ENCODE measurements around the gene DNMBP. TPM values are rescaled to one million over a fixed set of nuclear protein-coding genes. Genes with fewer than 3 reads are reported as not detected.

Gene DNMBP
- total RNA-seq, 1 experiment from 2014 or later, result 19.7 TPM

GRCh38 chr10:99944860-99945259 is 64.9 kb downstream of the DNMBP start:
- peaks cover 19% of the 10 kb centered on the region for H3K9me3 Mint-ChIP-seq
- ChIA-PET POLR2A (interaction anchor here (0.6 to 1.2 kb wide), 2 partner anchors 31 to 75 kb away, joined by 3 read pairs; no protein-coding TSS in a partner anchor), CTCF (no interaction called here)
- H3K27me3 Mint-ChIP-seq (ENCODE audit: low read depth), result no peaks in the 10 kb centered on the region; the same call in 1 of the 2 replicates
- peaks cover 7% of the 10 kb centered on the region; the same call in 1 of the 2 replicates for H3K4me1 Mint-ChIP-seq
- TF ChIP-seq, protein P1, sequence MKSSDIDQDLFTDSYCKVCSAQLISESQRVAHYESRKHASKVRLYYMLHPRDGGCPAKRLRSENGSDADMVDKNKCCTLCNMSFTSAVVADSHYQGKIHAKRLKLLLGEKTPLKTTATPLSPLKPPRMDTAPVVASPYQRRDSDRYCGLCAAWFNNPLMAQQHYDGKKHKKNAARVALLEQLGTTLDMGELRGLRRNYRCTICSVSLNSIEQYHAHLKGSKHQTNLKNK (CRISPR knock-in tag; IDR thresholded peaks at IDR 0.05), result no peak
- TF ChIP-seq TP53 (CRISPR knock-in tag; IDR thresholded peaks at IDR 0.05), result no peak
- no peak for TF ChIP-seq NFE2L1 (CRISPR knock-in tag; IDR thresholded peaks at IDR 0.05)
- no peak for TF ChIP-seq OVOL2 (CRISPR knock-in tag; IDR thresholded peaks at IDR 0.05; ENCODE audit: borderline replicate concordance)
- no peak for TF ChIP-seq ZBTB21 (CRISPR knock-in tag; IDR thresholded peaks at IDR 0.05; ENCODE audit: borderline replicate concordance)
- TF ChIP-seq, protein P2, sequence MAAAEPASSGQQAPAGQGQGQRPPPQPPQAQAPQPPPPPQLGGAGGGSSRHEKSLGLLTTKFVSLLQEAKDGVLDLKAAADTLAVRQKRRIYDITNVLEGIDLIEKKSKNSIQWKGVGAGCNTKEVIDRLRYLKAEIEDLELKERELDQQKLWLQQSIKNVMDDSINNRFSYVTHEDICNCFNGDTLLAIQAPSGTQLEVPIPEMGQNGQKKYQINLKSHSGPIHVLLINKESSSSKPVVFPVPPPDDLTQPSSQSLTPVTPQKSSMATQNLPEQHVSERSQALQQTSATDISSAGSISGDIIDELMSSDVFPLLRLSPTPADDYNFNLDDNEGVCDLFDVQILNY (CRISPR knock-in tag; IDR thresholded peaks at IDR 0.05), result no peak
- TF ChIP-seq MXD4 (CRISPR knock-in tag; IDR thresholded peaks at IDR 0.05; ENCODE audit: borderline replicate concordance), result no peak
- TF ChIP-seq NR3C1 (CRISPR knock-in tag; conservative IDR thresholded peaks at IDR 0.05; ENCODE audit: low read depth), result no peak
- TF ChIP-seq ZBTB43 (CRISPR knock-in tag; IDR thresholded peaks at IDR 0.05), result no peak
- no peak for TF ChIP-seq RELA (CRISPR knock-in tag; IDR thresholded peaks at IDR 0.05; ENCODE audit: borderline replicate concordance)
- no peak for TF ChIP-seq SMAD4 (CRISPR knock-in tag; IDR thresholded peaks at IDR 0.05)
- no peak for TF ChIP-seq TEAD4 (CRISPR knock-in tag; IDR thresholded peaks at IDR 0.05)
- TF ChIP-seq JUN (CRISPR knock-in tag; IDR thresholded peaks at IDR 0.05), result no peak
- no peak for TF ChIP-seq FOXP1 (CRISPR knock-in tag; IDR thresholded peaks at IDR 0.05; ENCODE audit: borderline replicate concordance)
- TF ChIP-seq ZNF138 (CRISPR knock-in tag; conservative IDR thresholded peaks at IDR 0.05), result no peak
- TF ChIP-seq ZNF232 (CRISPR knock-in tag; IDR thresholded peaks at IDR 0.05), result no peak
- DNase-seq (ENCODE audit: low spot score), result no peak
- no peak for ATAC-seq
- H3K27ac Mint-ChIP-seq, result no peak overlapping the region
- peaks cover 18% of the 10 kb centered on the region for H3K36me3 Mint-ChIP-seq
- H3K4me3 Mint-ChIP-seq, result no peak overlapping the region

- ChIA-PET CTCF (no interaction called here), POLR2A (interaction anchor here (1.2 kb wide), 1 partner anchor 30 kb away, joined by 3 read pairs; no protein-coding TSS in a partner anchor)
- no peak overlapping the region for H3K27ac Mint-ChIP-seq
- no peak overlapping the region for H3K4me3 Mint-ChIP-seq
- H3K9me3 Mint-ChIP-seq, result peaks cover 28% of the 10 kb centered on the region
- no peaks in the 10 kb centered on the region; the same call in 1 of the 2 replicates for H3K27me3 Mint-ChIP-seq (ENCODE audit: low read depth)
- DNase-seq (ENCODE audit: low spot score) (no peak), ATAC-seq (no peak)
- peaks cover 7% of the 10 kb centered on the region; the same call in 1 of the 2 replicates for H3K4me1 Mint-ChIP-seq
- peaks cover 23% of the 10 kb centered on the region for H3K36me3 Mint-ChIP-seq
- TF ChIP-seq ELF4 (CRISPR knock-in tag; IDR thresholded peaks at IDR 0.05; ENCODE audit: low read depth) (no peak), IRF2 (CRISPR knock-in tag; IDR thresholded peaks at IDR 0.05; ENCODE audit: borderline replicate concordance, low read depth) (no peak), GABPB1 (CRISPR knock-in tag; IDR thresholded peaks at IDR 0.05) (no peak), SOX15 (CRISPR knock-in tag; IDR thresholded peaks at IDR 0.05) (no peak), NR3C1 (CRISPR knock-in tag; conservative IDR thresholded peaks at IDR 0.05; ENCODE audit: low read depth) (no peak), PREB (CRISPR knock-in tag; IDR thresholded peaks at IDR 0.05; ENCODE audit: borderline replicate concordance) (no peak), ZNF671 (CRISPR knock-in tag; IDR thresholded peaks at IDR 0.05) (no peak)
- TF ChIP-seq, protein P3, sequence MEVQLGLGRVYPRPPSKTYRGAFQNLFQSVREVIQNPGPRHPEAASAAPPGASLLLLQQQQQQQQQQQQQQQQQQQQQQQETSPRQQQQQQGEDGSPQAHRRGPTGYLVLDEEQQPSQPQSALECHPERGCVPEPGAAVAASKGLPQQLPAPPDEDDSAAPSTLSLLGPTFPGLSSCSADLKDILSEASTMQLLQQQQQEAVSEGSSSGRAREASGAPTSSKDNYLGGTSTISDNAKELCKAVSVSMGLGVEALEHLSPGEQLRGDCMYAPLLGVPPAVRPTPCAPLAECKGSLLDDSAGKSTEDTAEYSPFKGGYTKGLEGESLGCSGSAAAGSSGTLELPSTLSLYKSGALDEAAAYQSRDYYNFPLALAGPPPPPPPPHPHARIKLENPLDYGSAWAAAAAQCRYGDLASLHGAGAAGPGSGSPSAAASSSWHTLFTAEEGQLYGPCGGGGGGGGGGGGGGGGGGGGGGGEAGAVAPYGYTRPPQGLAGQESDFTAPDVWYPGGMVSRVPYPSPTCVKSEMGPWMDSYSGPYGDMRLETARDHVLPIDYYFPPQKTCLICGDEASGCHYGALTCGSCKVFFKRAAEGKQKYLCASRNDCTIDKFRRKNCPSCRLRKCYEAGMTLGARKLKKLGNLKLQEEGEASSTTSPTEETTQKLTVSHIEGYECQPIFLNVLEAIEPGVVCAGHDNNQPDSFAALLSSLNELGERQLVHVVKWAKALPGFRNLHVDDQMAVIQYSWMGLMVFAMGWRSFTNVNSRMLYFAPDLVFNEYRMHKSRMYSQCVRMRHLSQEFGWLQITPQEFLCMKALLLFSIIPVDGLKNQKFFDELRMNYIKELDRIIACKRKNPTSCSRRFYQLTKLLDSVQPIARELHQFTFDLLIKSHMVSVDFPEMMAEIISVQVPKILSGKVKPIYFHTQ (CRISPR knock-in tag; IDR thresholded peaks at IDR 0.05), result no peak
- TF ChIP-seq, protein P4, sequence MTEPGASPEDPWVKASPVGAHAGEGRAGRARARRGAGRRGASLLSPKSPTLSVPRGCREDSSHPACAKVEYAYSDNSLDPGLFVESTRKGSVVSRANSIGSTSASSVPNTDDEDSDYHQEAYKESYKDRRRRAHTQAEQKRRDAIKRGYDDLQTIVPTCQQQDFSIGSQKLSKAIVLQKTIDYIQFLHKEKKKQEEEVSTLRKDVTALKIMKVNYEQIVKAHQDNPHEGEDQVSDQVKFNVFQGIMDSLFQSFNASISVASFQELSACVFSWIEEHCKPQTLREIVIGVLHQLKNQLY (CRISPR knock-in tag; IDR thresholded peaks at IDR 0.05), result no peak
These were observed 65.8 kb downstream of the DNMBP start for GRCh38 chr10:99943908-99944307.
